Endothelial cell (in vitro differentiated cells): ENCODE results near the gene FGF8. TPM values are rescaled to one million over a fixed set of nuclear protein-coding genes. Genes with fewer than 3 reads are reported as not detected.

ENCODE experiments used
- DNase-seq: peaks from one replicate; pipeline ENCODE4 v3.0.0; 2021; ENCODE audit warnings: low spot score
- H3K27ac Mint-ChIP-seq: one replicate; pipeline ENCODE4 v1.8.0; 2021; ENCODE audit warnings: mixed read lengths, inconsistent platforms; ENCODE audit not compliant: unreplicated experiment
- H3K27me3 Mint-ChIP-seq: one replicate; pipeline ENCODE4 v1.8.0; 2021; ENCODE audit warnings: mild to moderate bottlenecking, moderate library complexity, mixed read lengths, inconsistent platforms; ENCODE audit not compliant: unreplicated experiment
- H3K36me3 Mint-ChIP-seq: one replicate; pipeline ENCODE4 v1.8.0; 2021; ENCODE audit warnings: mild to moderate bottlenecking, low read depth, mixed read lengths, inconsistent platforms; ENCODE audit not compliant: unreplicated experiment
- H3K4me1 Mint-ChIP-seq: one replicate; pipeline ENCODE4 v1.8.0; 2021; ENCODE audit warnings: mild to moderate bottlenecking, mixed read lengths, inconsistent platforms; ENCODE audit not compliant: unreplicated experiment
- H3K4me3 Mint-ChIP-seq: one replicate; pipeline ENCODE4 v1.8.0; 2021; ENCODE audit warnings: mild to moderate bottlenecking, mixed read lengths, inconsistent platforms; ENCODE audit not compliant: unreplicated experiment
- H3K9me3 Mint-ChIP-seq: one replicate; pipeline ENCODE4 v1.8.0; 2021; ENCODE audit warnings: mixed read lengths, inconsistent platforms; ENCODE audit not compliant: unreplicated experiment
- CTCF ChIP-seq: fragments of 200-600 bp; sonication (generic); IDR thresholded peaks from one replicate; pipeline ENCODE4 v1.5.0; 2021; ENCODE audit warnings: antibody characterized with exemption; ENCODE audit not compliant: unreplicated experiment
- total RNA-seq: library from RNA; stranded (reverse); fragmentation: NEBNext Ultra II Directional; extraction: Animal tissue kit (Norgen Biotek cat#: 25700); gene quantifications from one replicate; pipeline ENCODE4 v1.2.1, GENCODE V29; 2021; ENCODE audit not compliant: unreplicated experiment

FGF8 gene
- total RNA-seq, 1 donor from 2014 or later: 1.1 TPM

- DNase-seq: no peak
- H3K36me3 Mint-ChIP-seq: peaks cover 24% of the 10 kb centered on the region
- no peak for TF ChIP-seq CTCF
- no peaks in the 10 kb centered on the region for H3K4me1 Mint-ChIP-seq
- H3K4me3 Mint-ChIP-seq: no peak overlapping the region
- no peak overlapping the region for H3K27ac Mint-ChIP-seq
- H3K27me3 Mint-ChIP-seq: no peaks in the 10 kb centered on the region
- no peaks in the 10 kb centered on the region for H3K9me3 Mint-ChIP-seq
Observed at GRCh38 chr10:101807158-101807557, 31.2 kb upstream of the FGF8 start.

GRCh38 chr10:101803511-101803910, 27.6 kb upstream of the FGF8 start:
- H3K4me3 Mint-ChIP-seq: peak overlapping the region; percentile 1
- H3K27me3 Mint-ChIP-seq: no peaks in the 10 kb centered on the region
- DNase-seq: no peak
- no peaks in the 10 kb centered on the region for H3K9me3 Mint-ChIP-seq
- no peak for TF ChIP-seq CTCF
- H3K27ac Mint-ChIP-seq: no peak overlapping the region
- peaks cover 36% of the 10 kb centered on the region for H3K36me3 Mint-ChIP-seq
- H3K4me1 Mint-ChIP-seq: no peaks in the 10 kb centered on the region

- no peak overlapping the region for H3K4me3 Mint-ChIP-seq
- H3K36me3 Mint-ChIP-seq: peaks cover 54% of the 10 kb centered on the region
- no peaks in the 10 kb centered on the region for H3K27me3 Mint-ChIP-seq
- no peaks in the 10 kb centered on the region for H3K9me3 Mint-ChIP-seq
- H3K4me1 Mint-ChIP-seq: no peaks in the 10 kb centered on the region
- no peak for DNase-seq
- TF ChIP-seq CTCF: no peak
- no peak overlapping the region for H3K27ac Mint-ChIP-seq
Observed at GRCh38 chr10:101797403-101798059, 21.6 kb upstream of the FGF8 start.

GRCh38 chr10:101793526-101793925, 17.6 kb upstream of the FGF8 start:
- peaks cover 35% of the 10 kb centered on the region for H3K36me3 Mint-ChIP-seq

More at GRCh38 chr10:101793526-101793925, 17.6 kb upstream of the FGF8 start:
- Mint-ChIP-seq H3K27ac (no peak overlapping the region), H3K4me1 (no peaks in the 10 kb centered on the region), H3K27me3 (peaks cover 1% of the 10 kb centered on the region), H3K4me3 (no peak overlapping the region), H3K9me3 (no peaks in the 10 kb centered on the region)
- DNase-seq: no peak
- TF ChIP-seq CTCF: no peak
